Gastroesophageal sphincter (tissue), 3 donors: ENCODE results near the gene POLR3A.

ENCODE experiments used
- POLR2A ChIP-seq, 2 donors: fragments of 450-650 bp; IDR thresholded peaks; one replicate each; pipeline ENCODE4 v1.6.1; 2017; ENCODE audit warnings: antibody characterized with exemption in 2 of 2, mild to moderate bottlenecking in 2 of 2, moderate library complexity in 1 of 2
- POLR2AphosphoS5 ChIP-seq: sonication (generic); formaldehyde crosslinking; IDR thresholded peaks from one replicate; pipeline ENCODE4 v1.6.1; 2017; ENCODE audit warnings: antibody characterized with exemption
- TF ChIP-seq, protein P1 (sequence below), 4 experiments: fragments of 200-600 bp in 2 of 4; fragments of 450-650 bp in 2 of 4; sonication (generic) in 1 of 4; IDR thresholded peaks; one replicate each; pipeline ENCODE4 v1.5.1; 2017 to 2019; ENCODE audit warnings: antibody characterized with exemption in 4 of 4, mild to moderate bottlenecking in 2 of 4, moderate library complexity in 2 of 4

DNA sequence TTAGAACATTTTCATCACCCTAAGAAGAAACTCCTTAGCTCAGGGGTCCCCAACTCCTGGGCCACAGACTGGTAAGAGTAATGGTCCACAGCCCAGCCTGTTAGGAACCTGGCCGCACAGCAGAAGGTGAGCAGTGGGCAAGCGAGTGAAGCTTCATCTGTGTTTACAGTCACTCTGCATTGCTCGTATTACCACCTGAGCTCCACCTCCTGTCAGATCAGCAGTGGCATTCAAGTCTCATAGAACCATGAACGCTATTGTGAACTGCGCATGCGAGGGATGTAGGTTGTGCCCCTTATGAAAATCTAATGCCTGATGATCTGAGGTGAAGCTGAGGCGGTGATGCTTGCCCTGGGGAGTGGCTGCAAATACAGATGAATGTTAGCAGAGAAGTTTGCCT lies 65.4 kb downstream of the POLR3A start:
- TF ChIP-seq POLR2A (IDR thresholded peaks at IDR 0.05) (no peak), POLR2AphosphoS5 (no peak)
- TF ChIP-seq, protein P1, sequence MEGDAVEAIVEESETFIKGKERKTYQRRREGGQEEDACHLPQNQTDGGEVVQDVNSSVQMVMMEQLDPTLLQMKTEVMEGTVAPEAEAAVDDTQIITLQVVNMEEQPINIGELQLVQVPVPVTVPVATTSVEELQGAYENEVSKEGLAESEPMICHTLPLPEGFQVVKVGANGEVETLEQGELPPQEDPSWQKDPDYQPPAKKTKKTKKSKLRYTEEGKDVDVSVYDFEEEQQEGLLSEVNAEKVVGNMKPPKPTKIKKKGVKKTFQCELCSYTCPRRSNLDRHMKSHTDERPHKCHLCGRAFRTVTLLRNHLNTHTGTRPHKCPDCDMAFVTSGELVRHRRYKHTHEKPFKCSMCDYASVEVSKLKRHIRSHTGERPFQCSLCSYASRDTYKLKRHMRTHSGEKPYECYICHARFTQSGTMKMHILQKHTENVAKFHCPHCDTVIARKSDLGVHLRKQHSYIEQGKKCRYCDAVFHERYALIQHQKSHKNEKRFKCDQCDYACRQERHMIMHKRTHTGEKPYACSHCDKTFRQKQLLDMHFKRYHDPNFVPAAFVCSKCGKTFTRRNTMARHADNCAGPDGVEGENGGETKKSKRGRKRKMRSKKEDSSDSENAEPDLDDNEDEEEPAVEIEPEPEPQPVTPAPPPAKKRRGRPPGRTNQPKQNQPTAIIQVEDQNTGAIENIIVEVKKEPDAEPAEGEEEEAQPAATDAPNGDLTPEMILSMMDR (IDR thresholded peaks at IDR 0.05): no peak
